HG03103 (cell line): ENCODE results near the gene DGKD.

Source experiments
- ATAC-seq: cut with Tn5 transposase; IDR thresholded peaks from one replicate; pipeline ENCODE4 v1.9.1; 2021; ENCODE audit warnings: low read depth; ENCODE audit not compliant: unreplicated experiment

DGKD gene

GRCh38 chr2:233409286-233409991 lies 55.1 kb downstream of the DGKD start:
- ATAC-seq = no peak

DNA sequence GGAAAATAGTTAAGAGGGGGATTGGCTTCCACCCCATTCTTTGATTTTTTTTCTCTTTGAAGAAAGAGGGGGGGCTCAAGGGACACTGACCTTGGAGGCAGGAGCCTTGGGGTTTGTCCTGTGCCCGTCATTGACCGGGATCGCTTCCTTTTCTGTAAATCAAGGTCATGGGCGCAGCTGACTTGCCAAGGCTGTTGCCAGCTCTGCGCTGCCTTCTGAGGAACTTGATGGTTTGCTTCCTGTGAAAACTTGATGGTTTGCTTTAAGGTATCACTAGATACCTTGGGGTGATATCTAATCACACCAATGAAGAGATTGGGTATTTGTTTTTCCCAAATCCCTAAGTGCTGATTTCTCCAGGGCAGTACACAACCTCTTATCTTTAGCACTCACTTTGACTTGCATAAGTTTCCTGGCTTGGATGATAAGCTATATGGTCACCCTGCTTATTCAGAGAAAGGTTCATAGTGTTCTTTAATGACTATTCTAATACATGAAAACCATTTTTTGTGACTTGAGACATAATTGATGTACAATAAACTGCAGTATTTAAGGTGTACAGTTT lies 56.0 kb downstream of the DGKD start:
- ATAC-seq = no peak

GRCh38 chr2:233411162-233411561 lies 56.9 kb downstream of the DGKD start:
- ATAC-seq = no peak

- no peak for ATAC-seq
Measured at GRCh38 chr2:233412405-233412804, 58.1 kb downstream of the DGKD start.

DNA sequence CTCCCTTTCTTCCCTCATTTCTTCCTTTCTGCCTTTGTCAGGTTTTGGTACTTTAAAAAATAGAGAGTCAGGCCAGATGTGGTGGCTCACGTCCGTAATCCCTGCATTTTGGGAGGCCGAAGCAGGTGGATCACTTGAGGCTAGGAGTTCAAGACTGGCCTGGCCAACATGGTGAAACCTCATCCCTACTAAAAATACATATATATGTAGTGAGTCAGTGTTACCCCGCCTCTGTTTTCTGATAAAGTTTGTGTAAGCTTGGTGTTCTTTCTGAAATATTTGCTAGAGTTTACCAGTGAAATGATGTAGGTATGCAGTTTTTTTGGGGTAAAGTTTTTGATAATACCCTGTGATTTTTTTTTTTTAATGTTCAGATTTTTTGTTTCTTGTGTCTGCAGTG lies 58.8 kb downstream of the DGKD start:
- ATAC-seq = no peak

DNA sequence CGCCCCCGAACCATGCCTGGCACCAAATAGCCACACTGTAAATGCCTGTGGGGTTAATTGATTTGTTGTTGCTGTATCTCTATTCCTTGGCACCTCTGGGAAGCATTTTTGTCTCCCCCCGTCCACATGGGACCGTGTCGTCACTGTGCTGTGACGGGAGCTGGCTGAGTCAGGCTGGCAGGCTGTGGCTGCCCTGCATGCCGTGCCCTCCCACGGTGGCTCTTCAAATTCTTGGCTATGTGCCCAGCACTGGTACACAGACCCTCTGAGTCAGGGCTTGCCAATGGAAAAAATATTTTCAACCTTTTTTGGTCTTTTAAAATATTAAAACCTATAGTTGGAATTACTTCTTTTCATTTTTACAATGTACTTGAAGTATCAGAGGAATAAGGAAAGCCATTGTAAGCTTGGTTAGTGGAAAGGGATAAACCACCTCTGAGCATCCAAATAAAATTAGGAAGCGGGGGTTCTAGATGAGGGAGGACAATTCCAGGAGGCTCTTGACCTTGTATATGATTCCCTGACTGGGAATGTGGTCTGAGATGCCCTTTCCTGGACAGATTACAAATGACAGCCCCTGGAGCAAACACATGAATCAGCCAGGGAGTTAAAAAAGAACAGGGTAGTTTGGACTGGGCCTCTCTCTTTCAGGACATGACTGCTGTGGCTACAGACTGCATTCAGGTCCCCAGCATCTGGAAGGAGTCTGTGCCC lies 59.4 kb downstream of the DGKD start:
- ATAC-seq = no peak

DNA sequence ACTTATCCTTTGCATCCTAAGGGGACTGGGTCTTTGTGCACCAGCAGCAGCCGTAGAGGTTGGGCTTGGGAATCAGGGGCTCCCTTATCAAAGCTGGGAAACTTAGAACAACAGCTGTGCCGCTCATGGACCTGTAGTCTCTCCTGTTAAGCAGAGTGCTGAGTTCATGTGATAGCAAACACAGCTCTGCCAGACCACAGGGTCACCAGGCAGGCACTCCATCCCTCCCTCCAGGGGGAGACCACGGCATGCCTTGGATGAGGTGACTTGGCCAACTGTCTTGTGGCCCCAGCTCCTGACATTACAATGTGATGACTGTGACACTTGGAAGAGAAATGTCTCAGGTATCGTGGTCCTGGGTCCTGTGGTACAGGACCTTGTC lies 60.0 kb downstream of the DGKD start:
- no peak for ATAC-seq

- ATAC-seq = no peak
Measured at GRCh38 chr2:233414777-233415570, 60.7 kb downstream of the DGKD start.

DNA sequence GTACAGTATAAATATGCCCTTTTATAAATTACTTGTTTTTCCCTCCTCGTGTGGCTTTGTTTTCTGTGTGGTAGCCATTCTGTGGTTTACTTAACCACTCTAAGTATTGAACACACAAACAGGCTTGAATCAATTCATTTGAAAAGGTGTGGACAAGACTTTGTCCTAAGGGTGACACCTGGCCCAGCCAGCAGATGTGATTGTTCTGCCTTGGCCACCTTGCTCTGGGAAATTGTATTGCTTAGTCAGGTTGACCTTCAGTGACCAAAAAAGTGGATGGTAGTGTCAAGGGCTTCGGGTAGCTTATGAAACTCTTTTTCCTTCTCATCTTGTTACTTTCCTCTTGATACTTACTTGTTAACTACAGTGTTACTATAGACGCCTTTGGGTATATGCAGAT lies 61.9 kb downstream of the DGKD start:
- no peak for ATAC-seq

GRCh38 chr2:233416706-233417105 lies 62.4 kb downstream of the DGKD start:
- ATAC-seq = no peak

DNA sequence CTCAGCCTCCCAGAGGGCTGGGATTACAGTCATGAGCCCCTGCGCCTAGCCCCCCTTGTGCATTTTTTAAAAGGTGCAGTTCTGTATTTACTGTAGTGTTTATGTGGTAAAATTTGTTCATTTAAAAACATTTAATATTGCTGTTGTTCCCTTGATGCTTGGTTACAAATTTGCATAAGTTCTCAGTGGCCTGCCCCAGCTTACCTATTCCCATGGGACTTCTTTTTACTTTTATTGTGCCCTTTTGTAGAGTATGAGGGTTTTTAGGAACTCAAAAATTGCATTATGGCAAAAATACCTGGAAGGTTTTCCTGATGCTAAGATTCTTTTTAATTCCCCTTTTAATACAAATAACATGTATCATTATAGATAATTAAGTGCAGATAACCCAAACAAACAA lies 63.0 kb downstream of the DGKD start:
- ATAC-seq = no peak

GRCh38 chr2:233418052-233418760 lies 63.9 kb downstream of the DGKD start:
- ATAC-seq = no peak

DNA sequence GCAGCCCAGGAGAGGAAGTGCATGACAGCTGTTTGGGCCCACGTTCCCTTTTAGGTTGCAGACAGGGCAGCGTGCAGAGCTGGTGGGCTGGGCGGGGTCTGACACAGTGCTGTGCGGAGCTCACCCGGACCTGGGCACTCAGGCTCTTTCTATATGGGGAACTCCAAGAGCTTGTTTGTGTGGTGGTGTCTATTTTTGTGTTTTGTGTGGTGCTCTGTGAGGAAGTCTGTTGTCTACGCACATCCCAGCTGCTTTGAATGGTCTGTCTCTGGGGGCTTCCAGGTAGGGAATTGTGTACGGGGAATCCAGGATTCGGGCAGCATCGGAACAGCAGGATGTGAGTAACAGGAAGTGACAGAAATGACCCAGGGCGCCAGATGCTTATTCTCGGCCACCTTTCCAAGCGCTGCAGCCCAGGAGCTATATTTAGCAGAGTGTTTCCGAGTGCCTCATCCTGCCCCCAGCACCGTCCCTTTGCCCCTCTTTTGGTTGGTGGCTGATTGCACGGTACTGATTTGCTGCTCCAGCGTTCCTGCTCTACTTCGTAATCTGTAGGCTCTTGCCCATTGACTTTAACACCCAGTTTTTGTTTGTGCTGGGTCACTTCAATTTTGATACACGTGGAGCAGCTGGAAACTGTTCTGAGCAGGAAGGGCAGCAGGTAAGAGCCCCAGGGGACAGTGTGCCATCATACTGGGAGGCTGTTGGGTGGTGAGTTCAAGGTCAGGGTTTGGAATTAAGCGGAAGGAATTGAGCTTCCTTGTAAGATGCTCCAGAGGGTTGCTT lies 64.7 kb downstream of the DGKD start:
- ATAC-seq = peak; percentile 35

DNA sequence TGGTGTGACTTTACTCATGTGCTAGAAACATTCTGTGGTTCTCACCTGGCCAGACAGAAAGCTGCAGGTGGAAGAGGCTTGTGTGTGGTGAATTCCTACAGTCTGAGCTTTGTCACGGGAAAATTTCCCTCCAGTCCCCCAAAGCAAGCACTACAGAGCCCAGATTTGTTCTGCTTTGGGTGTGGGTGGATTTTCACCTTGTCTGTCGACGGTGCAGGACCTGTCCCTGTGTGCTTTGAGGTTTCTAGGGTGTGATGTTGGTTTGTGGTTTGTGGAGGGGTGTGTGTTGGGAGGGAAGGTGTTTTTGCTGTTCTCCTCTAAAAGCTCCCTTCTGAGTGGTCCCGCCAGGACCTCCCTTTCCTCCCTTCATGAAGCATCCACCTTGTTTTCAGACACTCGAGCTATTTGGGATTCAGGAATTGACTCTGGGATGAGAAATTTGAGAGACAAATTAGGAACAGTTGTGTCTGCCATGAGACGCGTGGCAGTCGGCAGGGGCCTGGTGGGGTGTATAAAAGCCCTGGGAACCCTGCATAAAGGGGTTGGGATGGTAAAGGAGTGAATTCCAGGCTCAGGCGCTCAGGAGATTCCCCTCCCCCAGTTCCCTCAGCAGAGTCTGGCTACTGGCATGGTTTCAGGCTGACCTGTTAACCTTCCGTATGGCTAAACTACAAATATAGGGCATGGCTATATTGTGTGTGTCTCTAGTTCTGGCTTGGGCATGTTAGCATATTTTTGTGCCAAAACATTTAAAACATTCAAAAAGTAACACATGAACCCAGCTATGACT lies 65.5 kb downstream of the DGKD start:
- no peak for ATAC-seq

DNA sequence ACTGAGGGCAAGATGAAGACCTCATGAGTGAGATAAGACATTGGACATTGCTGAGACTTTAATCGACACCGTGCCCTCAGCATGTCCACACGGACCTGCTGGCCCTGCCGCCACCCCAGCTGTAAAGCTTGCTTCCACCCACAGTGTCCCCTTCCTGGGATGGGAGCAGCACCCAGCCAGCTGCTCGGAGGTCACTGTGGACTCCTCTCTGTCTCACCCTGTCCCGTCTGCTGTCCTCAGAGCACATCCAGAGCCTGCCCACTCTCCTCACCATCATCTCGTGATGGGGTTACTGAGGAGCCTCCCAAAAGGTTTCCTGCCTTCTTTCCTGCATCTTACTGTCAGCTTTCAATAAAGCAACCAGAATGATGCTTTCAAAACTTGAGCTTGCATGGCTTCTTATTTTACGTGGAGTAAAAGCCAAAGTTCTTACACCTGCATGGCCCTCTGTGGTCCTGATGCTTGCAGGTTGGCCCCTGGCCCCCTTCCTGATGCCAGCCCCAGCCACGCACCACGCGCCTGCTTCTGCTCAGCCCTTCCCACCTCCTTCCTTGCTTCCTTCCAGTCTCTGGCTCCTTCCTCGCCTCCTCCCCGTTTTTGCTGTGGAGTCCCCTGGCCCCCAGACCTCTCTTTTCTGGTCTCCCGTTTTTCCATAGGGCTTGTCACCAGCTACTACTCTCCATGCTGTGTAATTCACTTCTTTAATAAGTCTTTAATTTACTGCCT lies 67.0 kb downstream of the DGKD start:
- ATAC-seq = no peak

DNA sequence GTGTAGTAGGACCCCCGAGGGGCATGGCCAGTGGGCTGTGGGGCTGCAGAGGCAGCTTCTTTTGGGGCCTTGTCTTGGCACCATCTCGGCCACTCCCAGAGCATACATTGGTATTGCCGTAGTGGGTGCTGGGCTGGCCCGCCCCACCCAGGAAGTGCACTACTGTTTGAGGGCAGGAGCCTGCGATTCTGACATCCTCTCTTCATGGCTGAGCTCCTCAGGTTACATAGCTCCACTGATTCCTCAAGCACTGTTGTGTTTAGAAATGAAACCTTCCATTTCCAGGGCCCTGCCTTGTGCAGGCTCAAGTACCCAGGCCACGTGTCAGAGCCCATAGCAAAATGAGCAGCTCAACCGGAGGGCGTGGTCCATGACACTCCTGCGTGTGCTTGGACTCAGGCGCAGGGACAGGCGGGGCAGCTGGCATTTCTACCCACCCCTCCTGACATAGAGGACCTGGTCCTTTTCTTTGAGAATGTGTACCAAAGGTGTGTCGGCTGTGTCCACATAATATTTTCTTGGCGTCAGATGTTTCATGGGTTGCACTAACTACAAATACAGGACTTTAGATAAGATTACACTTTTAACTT lies 67.9 kb downstream of the DGKD start:
- ATAC-seq = peak; percentile 71

DNA sequence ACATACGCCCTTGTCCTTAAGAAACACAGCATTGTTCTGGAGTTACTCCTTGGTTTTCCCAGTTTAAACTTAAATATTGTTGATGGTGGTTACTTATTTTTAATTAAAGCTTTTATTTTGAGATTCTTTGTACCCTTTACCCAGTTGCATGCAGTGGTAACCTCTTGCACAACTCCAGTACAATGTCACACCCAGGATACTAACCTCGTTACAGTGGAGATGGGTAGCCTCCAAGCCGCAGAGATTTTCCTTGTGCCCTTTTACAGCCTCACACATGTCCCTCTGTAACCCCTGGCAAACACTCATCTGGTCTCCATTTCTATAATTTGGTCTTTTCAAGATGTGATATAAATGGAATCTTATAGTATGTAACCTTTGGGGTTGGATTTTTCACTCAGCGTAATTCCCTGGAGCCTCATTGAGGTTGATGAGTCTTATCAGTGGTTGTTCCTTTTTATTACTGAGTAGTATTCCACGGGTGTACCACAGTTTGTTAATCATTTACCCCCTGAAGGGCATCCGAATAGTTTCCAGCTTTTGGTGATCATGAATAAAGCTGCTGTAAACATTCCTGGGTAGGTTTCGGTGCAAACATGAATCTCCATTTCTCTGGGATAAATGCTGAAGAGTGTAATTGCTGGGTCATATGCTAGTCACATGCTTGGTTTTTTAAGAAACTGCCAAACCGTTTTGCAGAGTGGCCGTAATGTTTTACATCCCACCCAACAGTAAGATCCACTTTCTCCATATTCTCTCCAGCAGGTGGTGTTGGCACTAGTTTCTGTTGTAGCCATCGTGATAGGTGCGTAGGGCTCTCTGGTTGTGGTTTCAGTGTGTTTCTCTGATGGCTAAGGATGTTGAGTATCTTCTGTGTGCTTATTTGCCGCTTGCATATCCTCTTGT lies 68.6 kb downstream of the DGKD start:
- ATAC-seq = no peak
